H9 (cell line): ENCODE data around the gene HLA-DQB2. TPM values are rescaled to one million over a fixed set of nuclear protein-coding genes. Genes with fewer than 3 reads are reported as not detected.

Experiments
- DNase-seq: peaks from one replicate; pipeline ENCODE4 v3.0.0-alpha.2; 2017
- H2AFZ ChIP-seq: one replicate; pipeline ENCODE4 v1.6.1; 2013; ENCODE audit warnings: mild to moderate bottlenecking, low read length, control low read depth, moderate library complexity
- H2AK5ac ChIP-seq: 2 replicates; pipeline ENCODE4 v1.6.1; 2013; ENCODE audit warnings: low read length, control low read depth, mixed read lengths; ENCODE audit not compliant: insufficient read length
- H2BK120ac ChIP-seq: one replicate; pipeline ENCODE4 v1.6.1; 2013; ENCODE audit warnings: low read depth, mild to moderate bottlenecking, low read length, control low read depth, inconsistent platforms; ENCODE audit not compliant: poor library complexity, severe bottlenecking
- H2BK12ac ChIP-seq: 2 replicates; pipeline ENCODE4 v1.6.1; 2013; ENCODE audit warnings: low read length, control low read depth, mixed read lengths, low read depth; ENCODE audit not compliant: insufficient read length
- H2BK15ac ChIP-seq: 2 replicates; pipeline ENCODE4 v1.6.1; 2013; ENCODE audit warnings: low read depth, low read length, control low read depth
- H2BK20ac ChIP-seq: one replicate; pipeline ENCODE4 v1.6.1; 2013; ENCODE audit warnings: low read depth, mild to moderate bottlenecking, low read length, control low read depth, inconsistent platforms; ENCODE audit not compliant: poor library complexity, severe bottlenecking
- H2BK5ac ChIP-seq: 2 replicates; pipeline ENCODE4 v1.6.1; 2013; ENCODE audit warnings: low read length, control low read depth, mixed read lengths; ENCODE audit not compliant: insufficient read length
- H3K14ac ChIP-seq: 2 replicates; pipeline ENCODE4 v1.6.1; 2013; ENCODE audit warnings: low read length, control low read depth; ENCODE audit not compliant: insufficient read depth
- H3K18ac ChIP-seq: 2 replicates; pipeline ENCODE4 v1.6.1; 2013; ENCODE audit warnings: low read depth, mild to moderate bottlenecking, mixed read lengths, low read length, control low read depth; ENCODE audit not compliant: insufficient read length
- H3K23ac ChIP-seq: 2 replicates; pipeline ENCODE4 v1.6.1; 2013; ENCODE audit warnings: low read length, control low read depth, mixed read lengths, low read depth; ENCODE audit not compliant: insufficient read length
- H3K23me2 ChIP-seq: 2 replicates; pipeline ENCODE4 v1.6.1; 2013; ENCODE audit warnings: low read depth, mild to moderate bottlenecking, mixed read lengths, low read length, control low read depth; ENCODE audit not compliant: insufficient read length, poor library complexity, severe bottlenecking
- H3K27ac ChIP-seq: 2 replicates; pipeline ENCODE4 v1.5.1; 2013; ENCODE audit warnings: low read length, control low read depth, mixed read lengths, low read depth; ENCODE audit not compliant: insufficient read length
- H3K27me3 ChIP-seq: 2 replicates; pipeline ENCODE4 v1.6.1; 2013; ENCODE audit warnings: low read length, control low read depth, inconsistent platforms; ENCODE audit not compliant: insufficient read depth
- H3K4ac ChIP-seq: 2 replicates; pipeline ENCODE4 v1.6.1; 2013; ENCODE audit warnings: low read depth, mild to moderate bottlenecking, control low read depth, inconsistent platforms, low read length, moderate library complexity
- H3K4me1 ChIP-seq: 2 replicates; pipeline ENCODE4 v1.6.1; 2013; ENCODE audit warnings: low read length, control low read depth, inconsistent platforms; ENCODE audit not compliant: insufficient read depth
- H3K4me2 ChIP-seq: 2 replicates; pipeline ENCODE4 v1.6.1; 2013; ENCODE audit warnings: low read length, control low read depth, mixed read lengths; ENCODE audit not compliant: insufficient read length, insufficient read depth
- H3K56ac ChIP-seq: 2 replicates; pipeline ENCODE4 v1.6.1; 2013; ENCODE audit warnings: low read depth, mild to moderate bottlenecking, mixed read lengths, low read length, control low read depth; ENCODE audit not compliant: insufficient read length
- H3K79me1 ChIP-seq: 2 replicates; pipeline ENCODE4 v1.6.1; 2013; ENCODE audit warnings: low read depth, mild to moderate bottlenecking, moderate library complexity, low read length, control low read depth, inconsistent platforms; ENCODE audit not compliant: insufficient read depth, poor library complexity, severe bottlenecking
- H3K79me2 ChIP-seq: 2 replicates; pipeline ENCODE4 v1.6.1; 2013; ENCODE audit warnings: low read length, control low read depth, inconsistent platforms; ENCODE audit not compliant: insufficient read depth
- H3K9ac ChIP-seq: 2 replicates; pipeline ENCODE4 v1.6.1; 2013; ENCODE audit warnings: low read length, control low read depth, mixed read lengths; ENCODE audit not compliant: insufficient read length; ENCODE audit errors: extremely low read depth
- H3K9me3 ChIP-seq: one replicate; pipeline ENCODE4 v1.6.1; 2013; ENCODE audit warnings: low read depth, low read length, inconsistent platforms; ENCODE audit not compliant: control insufficient read depth
- H3T11ph ChIP-seq: one replicate; pipeline ENCODE4 v1.6.1; 2013; ENCODE audit warnings: mild to moderate bottlenecking, low read length, control low read depth, inconsistent platforms
- H4K20me1 ChIP-seq: one replicate; pipeline ENCODE4 v1.6.1; 2013; ENCODE audit not compliant: control insufficient read depth, insufficient read length, insufficient read depth
- H4K5ac ChIP-seq: 2 replicates; pipeline ENCODE4 v1.6.1; 2013; ENCODE audit warnings: low read depth, mild to moderate bottlenecking, mixed read lengths, low read length, control low read depth; ENCODE audit not compliant: insufficient read length
- H4K8ac ChIP-seq: replicated peaks from 2 replicates; pipeline ENCODE4 v1.6.1; 2013; ENCODE audit warnings: low read length, control low read depth, mixed read lengths, low read depth; ENCODE audit not compliant: insufficient read length
- H4K91ac ChIP-seq: 2 replicates; pipeline ENCODE4 v1.6.1; 2013; ENCODE audit warnings: low read depth, mild to moderate bottlenecking, moderate library complexity, mixed read lengths, low read length, control low read depth; ENCODE audit not compliant: insufficient read length
- H3K27ac Mint-ChIP-seq, 3 experiments: 2 replicates in 2 of 3; 3 replicates in 1 of 3; pipeline ENCODE4 v1.8.0; 2020 to 2021; ENCODE audit warnings: mixed read lengths in 3 of 3, mild to moderate bottlenecking in 1 of 3, moderate library complexity in 1 of 3
- H3K27me3 Mint-ChIP-seq: 2 replicates; pipeline ENCODE4 v1.8.0; 2021; ENCODE audit warnings: low read depth, mild to moderate bottlenecking, moderate library complexity, mixed read lengths
- H3K36me3 Mint-ChIP-seq, 3 experiments: 2 replicates in 2 of 3; 3 replicates in 1 of 3; pipeline ENCODE4 v1.8.0; 2020 to 2021; ENCODE audit warnings: low read depth in 3 of 3, mixed read lengths in 3 of 3; ENCODE audit not compliant: insufficient read depth in 1 of 3
- H3K4me1 Mint-ChIP-seq, 2 experiments: 2 replicates each; pipeline ENCODE4 v1.8.0; 2020; ENCODE audit warnings: mixed read lengths in 2 of 2
- H3K4me3 Mint-ChIP-seq, 2 experiments: 2 replicates in 1 of 2; 3 replicates in 1 of 2; pipeline ENCODE4 v1.8.0; 2020 to 2021; ENCODE audit warnings: mild to moderate bottlenecking in 2 of 2, mixed read lengths in 2 of 2, moderate library complexity in 1 of 2
- H3K9me3 Mint-ChIP-seq, 2 experiments: 2 replicates in 1 of 2; 3 replicates in 1 of 2; pipeline ENCODE4 v1.8.0; 2020; ENCODE audit warnings: mild to moderate bottlenecking in 2 of 2, mixed read lengths in 2 of 2, moderate library complexity in 1 of 2
- CTCF ChIP-seq: fragments of 200-600 bp; sonication (generic); conservative IDR thresholded peaks from 3 replicates; pipeline ENCODE4 v1.8.0; 2021; ENCODE audit warnings: antibody characterized with exemption, mild to moderate bottlenecking
- WGBS: extraction: QIAGEN DNeasy Blood & Tissue Kit; methylation state at CpG from one replicate; pipeline ENCODE4 v1.1.7; 2013; ENCODE audit warnings: missing lambda C conversion rate, low lambda C conversion rate, mixed read lengths; ENCODE audit not compliant: insufficient read length; ENCODE audit errors: extremely low coverage; 5-methylcytosine and 5-hydroxymethylcytosine counted together
- total RNA-seq: library from RNA; stranded (reverse); gene quantifications from 2 replicates; pipeline ENCODE4 v1.2.1, GENCODE V29; 2021

HLA-DQB2 gene
- total RNA-seq, 1 experiment from 2014 or later: not detected

GRCh38 chr6:32738126-32738525 is 25.2 kb downstream of the HLA-DQB2 start:
- Histone ChIP-seq H3K23ac (no peak overlapping the region), H3K79me2 (no peaks in the 10 kb centered on the region), H3K4ac (no peak overlapping the region), H3K4me2 (no peak overlapping the region), H4K20me1 (no peaks in the 10 kb centered on the region), H3K23me2 (no peaks in the 10 kb centered on the region), H2AK5ac (no peak overlapping the region), H3K27me3 (no peaks in the 10 kb centered on the region), H2BK5ac (no peak overlapping the region), H2BK20ac (no peak overlapping the region), H3T11ph (no peak overlapping the region), H3K79me1 (no peaks in the 10 kb centered on the region), H4K91ac (no peak overlapping the region), H2BK12ac (no peak overlapping the region), H3K27ac (no peak overlapping the region), H3K18ac (no peak overlapping the region), H3K56ac (no peak overlapping the region), H2BK120ac (no peak overlapping the region), H3K14ac (no peak overlapping the region), H4K5ac (no peak overlapping the region), H2AFZ (no peak overlapping the region), H4K8ac (no peak overlapping the region), H3K9ac (no peak overlapping the region), H2BK15ac (no peak overlapping the region), H3K4me1 (no peaks in the 10 kb centered on the region), H3K9me3 (no peaks in the 10 kb centered on the region)
- Mint-ChIP-seq H3K4me1 (peaks cover 0 to 5% of the 10 kb centered on the region in 2 experiments; a peak in 2 of 4 replicates), H3K9me3 (no peaks in the 10 kb centered on the region), H3K27me3 (peaks cover 12% of the 10 kb centered on the region), H3K36me3 (no peaks in the 10 kb centered on the region), H3K4me3 (no peak overlapping the region), H3K27ac (no peak overlapping the region)
- TF ChIP-seq CTCF: no peak
- no peak for DNase-seq
- no CpG with 5 or more reads among the region's 2 CpGs for WGBS
